Fibroblast of lung (primary cell): Measurements from ENCODE around the gene CCNY. TPM values are rescaled to one million over a fixed set of nuclear protein-coding genes. Genes with fewer than 3 reads are reported as not detected.

Experiments used
- DNase-seq, 2 donors: peaks; one replicate each; pipeline versions ENCODE4 v3.0.0 to v3.0.0-alpha.2; 2010; ENCODE audit warnings: low read depth in 2 of 2
- H2AFZ ChIP-seq: 2 replicates; pipeline ENCODE4 v1.5.1; 2012; ENCODE audit warnings: low read length, control low read depth, inconsistent platforms
- H3K27ac ChIP-seq: 2 replicates; pipeline ENCODE4 v1.5.1; 2011; ENCODE audit warnings: low read length, control low read depth; ENCODE audit not compliant: insufficient read depth
- H3K27me3 ChIP-seq: 2 replicates; pipeline ENCODE4 v1.5.1; 2011; ENCODE audit warnings: mild to moderate bottlenecking, low read length; ENCODE audit not compliant: control insufficient read depth, insufficient read depth
- H3K36me3 ChIP-seq: 2 replicates; pipeline ENCODE4 v1.5.1; 2011; ENCODE audit warnings: low read length; ENCODE audit not compliant: control insufficient read depth, insufficient read depth
- H3K4me1 ChIP-seq: 2 replicates; pipeline ENCODE4 v1.5.1; 2011; ENCODE audit warnings: low read length; ENCODE audit not compliant: control insufficient read depth, insufficient read depth; ENCODE audit errors: extremely low read depth
- H3K4me2 ChIP-seq: 2 replicates; pipeline ENCODE4 v1.5.1; 2011; ENCODE audit warnings: low read length, control low read depth; ENCODE audit not compliant: insufficient read depth; ENCODE audit errors: extremely low read depth
- H3K4me3 ChIP-seq, 4 experiments: fragments of 200-600 bp in 1 of 4; sonication (generic) in 1 of 4; replicated peaks in 1 of 4; 2 replicates each; pipeline ENCODE4 v1.5.1; 2011 to 2016; ENCODE audit warnings: low read length in 4 of 4, low read depth in 3 of 4, mild to moderate bottlenecking in 3 of 4, control low read depth in 2 of 4, inconsistent platforms in 1 of 4, mixed read lengths in 1 of 4; ENCODE audit not compliant: insufficient read depth in 1 of 4; ENCODE audit errors: control extremely low read depth in 1 of 4
- H3K79me2 ChIP-seq: 2 replicates; pipeline ENCODE4 v1.5.1; 2012; ENCODE audit warnings: mild to moderate bottlenecking, low read length, inconsistent platforms; ENCODE audit not compliant: control insufficient read depth, insufficient read depth
- H3K9ac ChIP-seq: 2 replicates; pipeline ENCODE4 v1.5.1; 2011; ENCODE audit warnings: mild to moderate bottlenecking, low read length, control low read depth; ENCODE audit not compliant: insufficient read depth
- H3K9me3 ChIP-seq: 2 replicates; pipeline ENCODE4 v1.5.1; 2012; ENCODE audit warnings: low read depth, low read length; ENCODE audit not compliant: control insufficient read depth, insufficient read depth
- H4K20me1 ChIP-seq: 2 replicates; pipeline ENCODE4 v1.5.1; 2011; ENCODE audit warnings: low read length; ENCODE audit not compliant: control insufficient read depth, insufficient read depth; ENCODE audit errors: extremely low read depth
- CTCF ChIP-seq, 2 donors: IDR thresholded peaks in 1 of 2; conservative IDR thresholded peaks in 1 of 2; 1 replicate in 1 of 2; 2 replicates in 1 of 2; pipeline ENCODE4 v1.5.1; 2011 to 2012; ENCODE audit warnings: low read length in 2 of 2, control low read depth in 1 of 2, inconsistent platforms in 1 of 2, low read depth in 1 of 2, mild to moderate bottlenecking in 1 of 2
- EZH2 ChIP-seq: IDR thresholded peaks from 2 replicates; pipeline ENCODE4 v1.5.1; 2012; ENCODE audit warnings: low read length, control low read depth, mild to moderate bottlenecking; ENCODE audit errors: missing control alignments
- polyA plus RNA-seq, 2 donors: library from polyadenylated mRNA; depleted of rRNA in 1 of 2; stranded (reverse) in 1 of 2; unstranded in 1 of 2; fragments of >200 nt; gene quantifications; 2 replicates each; pipeline ENCODE4 v1.2.1, GENCODE V29; 2011 to 2012; ENCODE audit warnings: missing spikeins in 1 of 2
- total RNA-seq: library from RNA; depleted of rRNA; stranded (reverse); fragments of >200 nt; gene quantifications from 2 replicates; pipeline ENCODE4 v1.2.1, GENCODE V29; 2014

Gene CCNY
- total and polyA plus RNA-seq, 2 donors (not counting 1 experiment from before 2014, with no cell fraction given): 34.7 to 66.4 TPM

DNA sequence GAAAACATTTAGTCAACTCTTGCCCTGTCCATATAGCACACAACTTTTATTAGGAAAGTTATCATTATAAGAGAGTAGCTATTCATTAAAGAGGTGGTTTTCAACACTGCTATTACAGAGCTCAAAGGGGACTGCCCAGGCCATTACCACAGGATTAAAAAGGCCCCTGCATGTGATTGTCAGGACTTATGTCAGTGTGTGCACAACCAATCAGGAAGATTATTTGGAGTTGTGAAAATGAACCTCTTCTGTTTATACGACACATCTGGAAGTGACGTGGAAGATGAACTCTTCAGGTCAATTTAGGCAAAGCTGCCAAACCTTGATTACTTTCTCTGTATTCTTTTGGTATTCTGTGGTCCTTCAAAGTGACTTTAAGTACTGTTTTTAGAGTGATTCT is 14.7 kb downstream of the CCNY start:
- H3K4me1 ChIP-seq: no peaks in the 10 kb centered on the region
- H3K36me3 ChIP-seq: no peaks in the 10 kb centered on the region
- no peaks in the 10 kb centered on the region for H3K9me3 ChIP-seq
- no peak overlapping the region for H3K9ac ChIP-seq
- TF ChIP-seq CTCF (conservative IDR thresholded peaks at IDR 0.05 in 1 of 2, IDR thresholded peaks at IDR 0.05 in 1 of 2; ENCODE audit: low read depth in 1 of 2, low read length in 2 of 2) (no peak), EZH2 (no peak)
- H3K4me2 ChIP-seq: no peak overlapping the region
- no peaks in the 10 kb centered on the region for H3K27me3 ChIP-seq
- H3K4me3 ChIP-seq: no peak overlapping the region
- H4K20me1 ChIP-seq: peaks cover 2% of the 10 kb centered on the region
- peak in 1 of 2 donors; percentile 58 for DNase-seq
- no peak overlapping the region for H3K27ac ChIP-seq
- H3K79me2 ChIP-seq: peaks cover 68% of the 10 kb centered on the region
- no peak overlapping the region for H2AFZ ChIP-seq

GRCh38 chr10:35352097-35352496 is 15.8 kb downstream of the CCNY start:
- Histone ChIP-seq H3K79me2 (peaks cover 67% of the 10 kb centered on the region), H3K27me3 (no peaks in the 10 kb centered on the region), H3K9me3 (no peaks in the 10 kb centered on the region), H3K27ac (no peak overlapping the region), H2AFZ (no peak overlapping the region), H4K20me1 (peaks cover 2% of the 10 kb centered on the region), H3K4me1 (no peaks in the 10 kb centered on the region), H3K4me3 (no peak overlapping the region), H3K9ac (no peak overlapping the region), H3K36me3 (no peaks in the 10 kb centered on the region), H3K4me2 (no peak overlapping the region)
- DNase-seq: no peak
- TF ChIP-seq EZH2 (no peak), CTCF (conservative IDR thresholded peaks at IDR 0.05 in 1 of 2, IDR thresholded peaks at IDR 0.05 in 1 of 2; ENCODE audit: low read depth in 1 of 2, low read length in 2 of 2) (no peak)

DNA sequence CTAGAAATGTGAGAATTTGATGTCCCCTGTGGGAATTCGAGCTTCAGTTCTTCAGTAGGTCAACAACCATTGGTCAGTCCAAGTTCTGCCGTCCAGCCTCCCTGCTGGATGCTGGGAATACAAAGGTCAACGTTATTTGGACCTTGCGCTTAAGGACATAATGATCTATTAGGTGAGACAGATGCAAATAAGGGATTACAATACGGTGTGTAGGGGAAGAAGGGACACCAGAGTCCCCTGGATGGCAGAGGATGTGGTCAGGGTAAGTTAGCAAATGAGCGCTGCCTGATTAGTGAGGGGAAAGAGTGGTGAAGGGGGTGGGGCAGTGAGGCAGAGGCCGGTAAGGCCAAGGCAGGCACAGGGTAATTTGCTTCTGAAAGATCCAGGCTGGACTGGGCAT is 16.2 kb downstream of the CCNY start:
- no peak overlapping the region for H3K4me3 ChIP-seq
- H3K4me2 ChIP-seq: no peak overlapping the region
- no peak overlapping the region for H3K9ac ChIP-seq
- peaks cover 70% of the 10 kb centered on the region for H3K79me2 ChIP-seq
- TF ChIP-seq EZH2 (no peak), CTCF (conservative IDR thresholded peaks at IDR 0.05 in 1 of 2, IDR thresholded peaks at IDR 0.05 in 1 of 2; ENCODE audit: low read depth in 1 of 2, low read length in 2 of 2) (no peak)
- H3K4me1 ChIP-seq: no peaks in the 10 kb centered on the region
- H2AFZ ChIP-seq: no peak overlapping the region
- no peaks in the 10 kb centered on the region for H3K9me3 ChIP-seq
- DNase-seq: no peak
- H3K36me3 ChIP-seq: no peaks in the 10 kb centered on the region
- no peaks in the 10 kb centered on the region for H3K27me3 ChIP-seq
- H4K20me1 ChIP-seq: peaks cover 2% of the 10 kb centered on the region
- H3K27ac ChIP-seq: no peak overlapping the region
